NT2/D1 (cell line): ENCODE data around the gene PKNOX2.

Source experiments
- SUZ12 ChIP-seq: IDR thresholded peaks from 2 replicates; pipeline ENCODE4 v1.6.1; 2011; ENCODE audit not compliant: insufficient read length, insufficient read depth; ENCODE audit errors: extremely low read depth
- YY1 ChIP-seq: IDR thresholded peaks from 2 replicates; pipeline ENCODE4 v1.6.1; 2011; ENCODE audit not compliant: insufficient read length, insufficient read depth
- ZNF274 ChIP-seq: IDR thresholded peaks from 2 replicates; pipeline ENCODE4 v1.6.1; 2011; ENCODE audit warnings: mild to moderate bottlenecking, low read depth, low read length

- TF ChIP-seq ZNF274 (no peak), YY1 (no peak), SUZ12 (no peak)
Observed at GRCh38 chr11:125401235-125401634, 236.7 kb downstream of the PKNOX2 start.
